ENCODE data around the gene THAP7. TPM values are rescaled to one million over a fixed set of nuclear protein-coding genes. Genes with fewer than 3 reads are reported as not detected.

THAP7 gene
- total RNA-seq, 1 experiment from 2014 or later: 70.5 TPM

DNA sequence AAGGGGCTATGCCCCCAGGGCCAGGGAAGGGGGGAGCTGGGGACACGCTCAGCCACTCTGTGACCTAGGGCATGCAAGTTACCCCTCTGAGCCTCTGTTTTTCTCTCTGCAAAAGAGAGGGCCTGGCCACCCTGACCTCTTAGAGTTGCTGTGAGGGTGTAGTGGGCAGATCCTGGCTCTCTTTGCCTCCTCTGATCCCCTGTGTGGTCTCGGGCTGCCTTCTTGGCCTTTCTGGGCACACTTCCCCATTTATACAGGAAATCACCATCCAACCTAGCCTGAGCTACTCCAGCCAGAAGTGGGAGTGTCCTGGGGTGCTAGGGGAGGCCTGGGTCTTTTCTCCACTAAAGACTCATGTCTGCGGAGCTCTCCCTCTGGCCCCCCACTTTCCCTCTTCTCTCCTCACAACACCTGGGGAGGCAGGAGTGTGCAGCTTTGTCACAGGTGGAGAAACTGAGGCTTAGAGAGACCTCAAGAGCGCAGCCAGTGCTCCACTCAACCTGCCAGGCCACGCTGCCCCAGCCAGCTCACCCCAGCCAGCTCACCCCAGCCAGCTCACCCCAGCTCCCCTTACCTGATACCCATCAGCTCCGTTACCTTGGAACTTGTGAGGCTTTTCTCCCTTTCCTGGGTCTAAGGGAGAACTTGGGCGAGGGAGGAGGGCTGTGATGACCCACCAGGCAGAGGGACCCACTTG lies 33.5 kb downstream of the THAP7 start:
- DNase-seq (ENCODE audit: low spot score): no peak

GRCh38 chr22:20967697-20968211 lies 34.2 kb downstream of the THAP7 start:
- DNase-seq (ENCODE audit: low spot score): peak; percentile 76
- in situ Hi-C loops (cut with HindIII; ENCODE audit: low sequenced_read_pairs): no loop called here

More for the DNA sequence above, 33.5 kb downstream of the THAP7 start:
- in situ Hi-C loops (cut with HindIII; ENCODE audit: low sequenced_read_pairs): no loop called here

- DNase-seq (ENCODE audit: low spot score): no peak
- in situ Hi-C loops (cut with HindIII; ENCODE audit: low sequenced_read_pairs): no loop called here
These were observed 34.8 kb downstream of the THAP7 start, which contains the start of gene AIFM3 for GRCh38 chr22:20966883-20967696. Gene AIFM3 (plus strand): TSS chr22:20967255. CDS start chr22:20967945, 690 bp downstream.

DNA sequence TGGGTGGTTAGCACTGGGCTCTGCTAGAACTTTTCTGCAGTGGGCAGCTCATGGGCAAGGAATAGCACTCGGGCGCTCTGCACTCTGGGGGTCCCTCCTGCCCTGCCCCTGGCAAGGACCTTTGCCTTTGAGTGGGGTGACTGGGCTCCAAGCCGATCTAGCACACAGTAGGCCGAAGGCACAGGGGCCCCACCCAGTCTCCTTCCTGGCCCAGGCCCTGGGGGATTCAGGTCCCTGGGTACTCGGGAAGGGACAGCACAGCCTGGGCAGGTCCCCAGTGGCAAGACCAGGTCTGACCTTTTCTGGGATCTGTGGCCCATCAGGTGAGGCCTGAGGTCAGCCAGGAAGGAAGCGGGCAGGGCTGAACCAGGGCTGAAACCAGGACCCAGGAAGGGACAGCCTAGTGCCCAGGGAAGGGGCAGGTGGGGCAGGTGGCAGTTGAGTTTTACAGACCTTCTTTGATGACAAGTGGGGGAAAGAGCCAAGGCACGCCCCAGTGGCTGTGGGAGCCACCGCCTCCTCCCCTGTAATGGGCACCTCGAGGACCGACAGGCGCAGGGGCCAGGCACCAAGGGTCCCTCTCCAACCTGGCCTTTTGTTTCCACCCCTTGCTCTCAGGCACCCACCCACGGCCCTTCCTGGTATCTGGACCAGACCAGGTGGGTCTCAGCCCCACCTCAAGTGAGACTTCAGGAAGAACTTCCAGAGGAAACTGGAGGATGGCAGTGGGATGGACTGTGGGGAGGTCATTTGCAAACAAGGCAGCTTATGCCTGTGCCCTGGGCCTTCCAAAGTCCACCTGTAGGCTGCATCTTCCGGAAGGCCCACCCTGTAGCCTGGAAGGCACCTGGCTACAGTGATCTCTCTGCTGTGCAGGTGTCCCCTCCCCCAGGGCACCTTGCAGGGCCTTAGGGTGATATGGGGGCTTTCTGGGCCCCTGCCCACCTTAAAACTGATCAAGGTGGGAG lies 35.7 kb downstream of the THAP7 start:
- no peak for DNase-seq (ENCODE audit: low spot score)

GRCh38 chr22:20965104-20965887 lies 36.6 kb downstream of the THAP7 start:
- DNase-seq (ENCODE audit: low spot score): no peak
- in situ Hi-C loops (cut with HindIII; ENCODE audit: low sequenced_read_pairs): no loop called here

More for the DNA sequence above, 35.7 kb downstream of the THAP7 start:
- in situ Hi-C loops (cut with HindIII; ENCODE audit: low sequenced_read_pairs): no loop called here

- DNase-seq (ENCODE audit: low spot score): no peak
- in situ Hi-C loops (cut with HindIII; ENCODE audit: low sequenced_read_pairs): no loop called here
These were observed 37.2 kb downstream of the THAP7 start for GRCh38 chr22:20964799-20965103.

DNA sequence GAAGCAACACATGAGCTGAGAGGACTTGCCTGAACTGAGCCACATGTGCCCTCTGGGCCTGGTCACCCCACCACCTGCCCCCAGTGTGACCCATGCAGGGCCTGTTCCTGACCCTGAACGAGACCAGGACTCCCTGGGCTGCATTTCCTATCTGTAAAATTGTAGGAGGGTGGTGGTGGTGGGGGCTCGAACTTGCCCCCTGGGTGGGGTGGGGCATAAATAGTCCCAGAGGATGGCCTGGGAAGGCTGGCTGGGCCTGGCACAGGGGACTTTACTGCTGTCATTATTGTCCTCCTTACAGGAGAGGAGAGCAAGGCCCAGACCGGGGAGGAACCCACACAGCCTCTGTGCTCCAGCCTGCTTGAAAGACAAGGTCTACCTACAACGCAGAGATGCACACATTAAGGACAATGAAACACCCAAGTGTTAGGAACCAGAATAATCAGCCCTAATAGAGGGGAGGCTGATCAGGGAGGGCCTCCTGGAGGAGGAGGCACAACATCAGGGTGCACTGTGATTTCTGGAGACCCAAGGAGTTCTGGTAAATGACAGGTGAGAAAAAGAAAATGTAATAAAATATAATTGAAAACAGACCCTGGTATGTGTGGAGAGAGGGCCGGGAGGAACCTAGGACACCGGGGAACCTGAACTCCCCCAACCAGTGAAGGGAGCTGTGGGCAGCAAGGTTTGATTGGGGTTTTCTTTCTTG lies 37.7 kb downstream of the THAP7 start:
- no peak for DNase-seq (ENCODE audit: low spot score)
- in situ Hi-C loops (cut with HindIII; ENCODE audit: low sequenced_read_pairs): no loop called here

DNA sequence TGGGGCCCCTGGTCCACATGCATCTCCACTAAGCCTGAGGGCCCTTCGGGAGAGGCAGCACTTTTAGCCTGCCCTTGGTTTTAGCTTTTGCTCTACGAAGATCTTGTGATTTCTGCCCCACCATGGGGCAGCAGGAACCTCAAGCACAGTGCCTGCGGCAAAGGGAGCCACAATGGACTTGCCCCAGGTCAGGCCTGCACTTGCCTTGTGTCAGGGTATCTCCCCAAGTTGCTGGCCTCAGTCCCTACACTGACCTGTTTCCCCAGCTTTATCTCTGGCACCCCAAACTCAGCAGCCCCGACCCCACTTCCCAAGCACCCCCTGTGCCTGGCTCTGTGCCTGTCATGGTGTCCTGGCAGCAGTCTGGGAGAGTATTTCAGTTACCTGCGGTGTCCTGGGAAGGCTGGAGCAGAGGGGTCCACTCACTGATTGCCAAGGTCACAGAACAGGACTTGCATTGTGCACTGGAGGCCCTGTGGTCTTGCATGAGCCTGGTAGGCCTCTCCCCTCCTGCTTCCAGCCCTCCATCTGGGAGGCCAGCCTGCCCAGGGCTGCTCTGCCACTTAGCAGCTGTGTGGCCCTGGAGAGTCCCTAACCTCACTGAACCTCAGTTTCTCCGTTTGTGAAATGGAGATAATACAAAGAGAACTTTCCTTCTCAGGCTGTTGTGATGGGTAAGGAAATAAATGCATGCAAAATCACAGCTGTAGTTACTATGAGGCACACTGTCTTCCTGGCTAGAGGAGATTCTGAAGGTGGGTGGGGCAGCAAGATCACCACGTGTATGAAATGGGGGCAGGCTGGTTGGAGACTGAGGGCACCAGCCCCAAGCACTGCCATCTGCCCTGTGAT lies 38.5 kb downstream of the THAP7 start:
- in situ Hi-C loops (cut with HindIII; ENCODE audit: low sequenced_read_pairs): no loop called here

GRCh38 chr22:20962491-20962945 lies 39.4 kb downstream of the THAP7 start:
- in situ Hi-C loops (cut with HindIII; ENCODE audit: low sequenced_read_pairs): no loop called here
- no peak for DNase-seq (ENCODE audit: low spot score)

More for the DNA sequence above, 38.5 kb downstream of the THAP7 start:
- no peak for DNase-seq (ENCODE audit: low spot score)

DNA sequence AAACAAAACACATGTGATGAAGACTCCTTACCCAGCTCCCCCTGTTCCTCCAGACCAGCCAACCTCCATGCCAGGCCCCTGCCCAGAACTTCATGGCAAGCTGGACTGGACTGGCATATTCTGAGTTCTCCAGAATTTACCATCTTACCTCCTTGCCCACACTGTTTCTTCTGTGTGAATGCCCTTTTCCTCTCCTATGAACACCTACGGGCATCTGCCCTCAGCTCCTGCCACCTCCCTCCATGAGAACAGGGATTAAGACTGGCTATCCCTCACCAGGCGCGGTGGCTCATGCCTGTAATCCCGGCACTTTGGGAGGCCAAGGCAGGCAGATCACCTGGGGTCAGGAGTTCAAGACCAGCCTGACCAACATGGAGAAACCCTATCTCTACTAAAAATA lies 41.3 kb downstream of the THAP7 start:
- DNase-seq (ENCODE audit: low spot score): no peak
- in situ Hi-C loops (cut with HindIII; ENCODE audit: low sequenced_read_pairs): no loop called here

DNA sequence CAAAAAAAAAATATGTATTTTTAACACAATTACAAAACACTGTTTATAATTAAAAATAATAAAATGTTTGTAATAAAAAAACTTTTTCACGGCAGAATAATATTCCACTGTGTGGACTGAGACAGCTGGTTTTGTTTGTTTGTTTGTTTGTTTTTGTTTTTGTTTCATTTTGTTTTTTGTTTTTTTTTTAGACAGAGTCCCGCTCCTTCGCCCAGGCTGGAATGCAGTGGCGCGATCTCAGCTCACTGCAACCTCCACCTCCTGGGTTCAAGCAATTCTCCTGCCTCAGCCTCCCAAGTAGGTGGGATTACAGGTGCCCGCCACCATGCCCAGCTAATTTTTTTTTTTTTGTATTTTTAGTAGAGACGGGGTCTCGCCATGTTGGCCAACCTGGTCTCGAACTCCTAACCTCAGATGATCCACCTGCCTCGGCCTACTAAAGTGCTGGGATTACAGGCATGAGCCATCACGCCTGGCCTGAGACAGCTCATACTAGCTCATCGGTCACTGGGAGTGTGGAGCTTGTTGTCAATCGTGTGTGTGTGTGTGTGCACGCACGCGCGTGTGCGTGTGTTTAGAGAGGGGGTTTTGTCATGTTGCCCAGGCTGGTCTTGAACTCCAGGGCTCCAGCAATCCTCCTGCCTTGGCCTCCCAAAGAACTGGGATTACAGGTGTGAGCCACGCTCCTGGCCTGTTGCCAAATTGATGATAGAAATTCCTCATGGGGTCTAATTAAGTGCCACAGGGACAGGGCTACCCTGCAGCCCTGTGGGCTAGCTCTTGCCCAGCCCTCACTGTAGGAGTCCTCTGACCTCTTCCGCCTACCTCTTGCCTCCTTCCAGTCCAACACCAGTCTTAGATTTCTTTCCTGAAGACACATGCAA lies 42.1 kb downstream of the THAP7 start:
- in situ Hi-C loops (cut with HindIII; ENCODE audit: low sequenced_read_pairs): no loop called here
- no peak for DNase-seq (ENCODE audit: low spot score)

- in situ Hi-C loops (cut with HindIII; ENCODE audit: low sequenced_read_pairs): no loop called here
- peak; percentile 69 for DNase-seq (ENCODE audit: low spot score)
These were observed 44.1 kb downstream of the THAP7 start for GRCh38 chr22:20957683-20958431.

DNA sequence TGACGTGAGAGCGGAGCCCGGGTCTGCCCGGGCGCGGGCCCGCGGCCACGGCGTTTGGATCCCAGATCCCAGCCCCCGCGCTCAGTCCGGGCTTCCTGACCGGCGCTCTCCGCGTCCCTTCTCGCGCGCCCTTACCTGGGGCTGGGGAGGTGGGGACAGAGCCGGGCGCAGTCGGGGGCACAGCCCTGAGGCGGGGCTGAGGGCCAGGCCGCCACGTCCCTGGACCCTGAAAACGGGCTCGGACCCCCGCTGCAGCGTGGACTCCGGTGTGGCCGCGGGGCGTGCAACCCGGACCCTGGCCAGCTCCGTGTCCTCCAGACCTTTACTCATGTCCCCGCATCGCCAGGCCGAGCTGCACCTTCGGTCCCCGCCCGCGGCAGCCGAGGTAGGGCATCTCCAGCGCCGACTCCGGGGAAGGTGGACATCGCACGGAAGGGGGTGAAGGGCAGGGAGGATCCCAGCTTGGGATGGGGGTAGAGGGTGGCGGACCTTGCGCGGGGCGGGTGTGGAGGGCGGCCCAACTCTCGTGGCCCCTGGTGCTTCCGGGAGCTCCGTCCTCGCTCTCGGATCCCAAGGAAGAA lies 44.7 kb downstream of the THAP7 start:
- DNase-seq (ENCODE audit: low spot score): no peak
- in situ Hi-C loops (cut with HindIII; ENCODE audit: low sequenced_read_pairs): no loop called here

GRCh38 chr22:20956258-20957101 lies 45.4 kb downstream of the THAP7 start:
- DNase-seq (ENCODE audit: low spot score): no peak
- in situ Hi-C loops (cut with HindIII; ENCODE audit: low sequenced_read_pairs): no loop called here

Measured in G401 (cell line).